ENCODE results near the gene DPY19L1.
"Not testable (repeated sequence)": the region's sequence is repeated elsewhere in the genome, so short reads cannot be mapped to it uniquely, and the experiment has no call there.

The DPY19L1 gene

GRCh38 chr7:35043301-35043700 is 6.0 kb upstream of the DPY19L1 start:
- not testable (repeated sequence) for H2AFZ ChIP-seq (ENCODE audit: low read depth, low read length); H3K9me3 ChIP-seq (ENCODE audit: low read length); H3K27me3 ChIP-seq (ENCODE audit: insufficient read depth, low read length); H3K36me3 ChIP-seq (ENCODE audit: insufficient read depth, low read length); H3K4me3 ChIP-seq (ENCODE audit: low read length)
- peaks cover 16% of the 10 kb centered on the region for H3K4me1 ChIP-seq (ENCODE audit: insufficient read depth, low read length)

GRCh38 chr7:35040906-35041305 is 3.6 kb upstream of the DPY19L1 start:
- Histone ChIP-seq H3K4me1 (ENCODE audit: insufficient read depth, low read length) (peaks cover 24% of the 10 kb centered on the region), H3K27me3 (ENCODE audit: insufficient read depth, low read length) (no peaks in the 10 kb centered on the region), H3K9me3 (ENCODE audit: low read length) (no peaks in the 10 kb centered on the region), H3K4me3 (ENCODE audit: low read length) (no peak overlapping the region), H2AFZ (ENCODE audit: low read depth, low read length) (no peak overlapping the region), H3K36me3 (ENCODE audit: insufficient read depth, low read length) (no peaks in the 10 kb centered on the region)

- H3K27me3 ChIP-seq (ENCODE audit: insufficient read depth, low read length): no peaks in the 10 kb centered on the region
- no peaks in the 10 kb centered on the region for H3K9me3 ChIP-seq (ENCODE audit: low read length)
- no peaks in the 10 kb centered on the region for H3K36me3 ChIP-seq (ENCODE audit: insufficient read depth, low read length)
- H2AFZ ChIP-seq (ENCODE audit: low read depth, low read length): no peak overlapping the region
- H3K4me3 ChIP-seq (ENCODE audit: low read length): no peak overlapping the region
- H3K4me1 ChIP-seq (ENCODE audit: insufficient read depth, low read length): peaks cover 35% of the 10 kb centered on the region
Measured at GRCh38 chr7:35039343-35039742, 2.1 kb upstream of the DPY19L1 start.

DNA sequence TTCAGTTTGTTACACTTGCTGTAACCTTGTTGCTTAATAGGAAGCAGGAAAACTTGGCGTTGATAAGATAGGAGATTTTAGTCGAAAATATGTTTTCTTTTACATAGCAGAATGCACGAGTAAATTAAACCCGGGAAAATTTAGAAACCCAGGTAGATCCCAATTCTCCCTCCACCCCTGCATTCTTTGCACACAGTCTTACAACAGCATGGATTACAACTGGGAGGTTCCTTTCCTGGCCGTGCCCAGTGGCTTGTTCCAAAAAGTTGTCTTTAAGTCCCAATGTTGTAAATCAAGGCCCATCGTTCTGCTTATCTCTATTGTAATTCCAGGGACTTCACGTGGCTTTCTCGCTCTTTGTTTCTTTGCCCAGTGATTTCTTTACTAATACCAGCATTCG is 1.1 kb upstream of the DPY19L1 start:
- H3K9me3 ChIP-seq (ENCODE audit: low read length): no peaks in the 10 kb centered on the region
- H3K27me3 ChIP-seq (ENCODE audit: insufficient read depth, low read length): no peaks in the 10 kb centered on the region
- peaks cover 31% of the 10 kb centered on the region for H3K4me1 ChIP-seq (ENCODE audit: insufficient read depth, low read length)
- H2AFZ ChIP-seq (ENCODE audit: low read depth, low read length): peak overlapping the region; percentile 72
- H3K4me3 ChIP-seq (ENCODE audit: low read length): peak overlapping the region; percentile 83
- H3K36me3 ChIP-seq (ENCODE audit: insufficient read depth, low read length): no peaks in the 10 kb centered on the region

GRCh38 chr7:35037526-35038341 is 449 bp upstream of the DPY19L1 start:
- Histone ChIP-seq H3K4me3 (ENCODE audit: low read length) (peak overlapping the region; percentile 83), H3K4me1 (ENCODE audit: insufficient read depth, low read length) (peaks cover 25% of the 10 kb centered on the region), H3K27me3 (ENCODE audit: insufficient read depth, low read length) (no peaks in the 10 kb centered on the region), H3K9me3 (ENCODE audit: low read length) (no peaks in the 10 kb centered on the region), H3K36me3 (ENCODE audit: insufficient read depth, low read length) (no peaks in the 10 kb centered on the region), H2AFZ (ENCODE audit: low read depth, low read length) (peak overlapping the region; percentile 72)

GRCh38 chr7:35036361-35037171 is 719 bp downstream of the DPY19L1 start:
- Histone ChIP-seq H3K4me3 (ENCODE audit: low read length) (peak overlapping the region; percentile 68), H2AFZ (ENCODE audit: low read depth, low read length) (peak overlapping the region; percentile 64), H3K4me1 (ENCODE audit: insufficient read depth, low read length) (peaks cover 23% of the 10 kb centered on the region), H3K36me3 (ENCODE audit: insufficient read depth, low read length) (no peaks in the 10 kb centered on the region), H3K27me3 (ENCODE audit: insufficient read depth, low read length) (no peaks in the 10 kb centered on the region), H3K9me3 (ENCODE audit: low read length) (no peaks in the 10 kb centered on the region)

- Histone ChIP-seq H2AFZ (ENCODE audit: low read depth, low read length) (peak overlapping the region; percentile 5), H3K9me3 (ENCODE audit: low read length) (no peaks in the 10 kb centered on the region), H3K4me3 (ENCODE audit: low read length) (peak overlapping the region; percentile 68), H3K27me3 (ENCODE audit: insufficient read depth, low read length) (no peaks in the 10 kb centered on the region), H3K36me3 (ENCODE audit: insufficient read depth, low read length) (no peaks in the 10 kb centered on the region), H3K4me1 (ENCODE audit: insufficient read depth, low read length) (peaks cover 23% of the 10 kb centered on the region)
Measured at GRCh38 chr7:35035511-35035961, 1.7 kb downstream of the DPY19L1 start.

GRCh38 chr7:35032166-35032565 is 5.1 kb downstream of the DPY19L1 start:
- no peak overlapping the region for H3K4me3 ChIP-seq (ENCODE audit: low read length)
- no peaks in the 10 kb centered on the region for H3K9me3 ChIP-seq (ENCODE audit: low read length)
- no peaks in the 10 kb centered on the region for H3K36me3 ChIP-seq (ENCODE audit: insufficient read depth, low read length)
- no peaks in the 10 kb centered on the region for H3K27me3 ChIP-seq (ENCODE audit: insufficient read depth, low read length)
- H2AFZ ChIP-seq (ENCODE audit: low read depth, low read length): no peak overlapping the region
- H3K4me1 ChIP-seq (ENCODE audit: insufficient read depth, low read length): peaks cover 16% of the 10 kb centered on the region

DNA sequence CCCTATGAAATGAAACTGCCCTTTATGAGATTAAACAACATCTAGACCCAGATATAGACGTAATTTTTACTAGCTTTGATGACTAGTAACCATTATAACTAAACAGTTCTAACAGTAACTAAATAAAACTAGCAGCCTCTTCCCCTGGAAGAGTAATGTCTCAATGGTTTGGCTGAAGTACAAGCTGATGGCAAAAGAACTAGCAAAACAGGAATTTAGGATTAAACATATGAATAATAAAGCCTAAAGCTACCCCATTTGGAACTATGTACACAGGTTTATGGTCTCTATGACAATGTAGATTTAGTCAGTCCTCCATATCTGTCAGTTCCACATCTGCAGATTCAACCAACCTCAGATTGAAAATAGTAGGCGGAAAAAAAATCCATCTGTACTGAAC is 6.4 kb downstream of the DPY19L1 start:
- Histone ChIP-seq H3K4me1 (ENCODE audit: insufficient read depth, low read length) (peaks cover 12% of the 10 kb centered on the region), H3K9me3 (ENCODE audit: low read length) (no peaks in the 10 kb centered on the region), H3K36me3 (ENCODE audit: insufficient read depth, low read length) (no peaks in the 10 kb centered on the region), H3K4me3 (ENCODE audit: low read length) (no peak overlapping the region), H3K27me3 (ENCODE audit: insufficient read depth, low read length) (no peaks in the 10 kb centered on the region), H2AFZ (ENCODE audit: low read depth, low read length) (no peak overlapping the region)

GRCh38 chr7:35029311-35029710 is 8.0 kb downstream of the DPY19L1 start:
- no peaks in the 10 kb centered on the region for H3K36me3 ChIP-seq (ENCODE audit: insufficient read depth, low read length)
- no peak overlapping the region for H2AFZ ChIP-seq (ENCODE audit: low read depth, low read length)
- no peaks in the 10 kb centered on the region for H3K27me3 ChIP-seq (ENCODE audit: insufficient read depth, low read length)
- H3K9me3 ChIP-seq (ENCODE audit: low read length): no peaks in the 10 kb centered on the region
- no peak overlapping the region for H3K4me3 ChIP-seq (ENCODE audit: low read length)
- peaks cover 2% of the 10 kb centered on the region for H3K4me1 ChIP-seq (ENCODE audit: insufficient read depth, low read length)

DNA sequence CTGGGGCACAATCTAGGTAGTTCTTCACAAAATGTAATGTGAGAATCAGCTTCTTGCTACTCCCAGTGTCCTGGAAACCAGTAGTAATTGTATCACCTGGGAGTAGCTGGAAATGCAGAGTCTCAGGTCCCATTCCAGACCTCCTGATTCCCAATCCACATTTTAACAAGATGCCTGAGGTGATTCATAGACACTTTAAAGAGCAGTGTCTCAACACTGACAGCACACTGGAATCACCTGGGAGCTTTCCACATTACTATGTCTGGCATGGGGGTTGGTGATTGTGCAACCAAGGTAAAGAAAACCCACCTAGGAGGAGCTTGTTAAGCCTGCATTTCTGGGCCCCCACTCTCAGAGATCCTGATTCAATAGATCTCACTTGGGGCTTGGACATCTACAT is 11.1 kb downstream of the DPY19L1 start:
- Histone ChIP-seq H3K36me3 (ENCODE audit: insufficient read depth, low read length) (no peaks in the 10 kb centered on the region), H3K4me3 (ENCODE audit: low read length) (no peak overlapping the region), H3K27me3 (ENCODE audit: insufficient read depth, low read length) (no peaks in the 10 kb centered on the region), H2AFZ (ENCODE audit: low read depth, low read length) (no peak overlapping the region), H3K4me1 (ENCODE audit: insufficient read depth, low read length) (peaks cover 8% of the 10 kb centered on the region), H3K9me3 (ENCODE audit: low read length) (no peaks in the 10 kb centered on the region)

DNA sequence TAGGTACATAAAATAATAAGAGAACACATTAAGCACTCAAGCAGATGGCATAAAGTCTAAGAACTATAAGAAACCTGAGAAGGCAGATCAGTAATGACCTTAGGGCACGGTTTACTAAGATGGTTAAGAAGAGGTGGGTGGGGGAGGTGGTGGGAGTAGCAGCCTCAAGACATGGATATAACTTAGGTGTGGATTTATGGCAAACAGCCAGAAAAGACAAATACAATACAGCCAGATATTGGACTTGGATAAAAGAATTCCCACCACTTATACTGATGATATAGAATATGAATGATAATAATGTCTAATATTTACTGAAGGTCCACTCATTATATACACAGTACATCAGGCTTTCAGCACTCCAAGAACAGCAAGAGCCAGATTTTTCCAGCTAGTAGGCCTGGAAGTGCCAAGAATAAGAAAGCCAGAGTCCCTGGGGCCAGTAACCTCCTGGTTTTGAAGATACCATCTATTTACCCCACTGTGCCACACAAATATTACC is 11.9 kb downstream of the DPY19L1 start:
- Histone ChIP-seq H3K4me1 (ENCODE audit: insufficient read depth, low read length) (peaks cover 10% of the 10 kb centered on the region), H3K27me3 (ENCODE audit: insufficient read depth, low read length) (no peaks in the 10 kb centered on the region), H3K4me3 (ENCODE audit: low read length) (no peak overlapping the region), H3K9me3 (ENCODE audit: low read length) (no peaks in the 10 kb centered on the region), H2AFZ (ENCODE audit: low read depth, low read length) (no peak overlapping the region), H3K36me3 (ENCODE audit: insufficient read depth, low read length) (no peaks in the 10 kb centered on the region)

- Histone ChIP-seq H2AFZ (ENCODE audit: low read depth, low read length) (no peak overlapping the region), H3K4me3 (ENCODE audit: low read length) (no peak overlapping the region), H3K9me3 (ENCODE audit: low read length) (no peaks in the 10 kb centered on the region), H3K27me3 (ENCODE audit: insufficient read depth, low read length) (no peaks in the 10 kb centered on the region), H3K36me3 (ENCODE audit: insufficient read depth, low read length) (no peaks in the 10 kb centered on the region), H3K4me1 (ENCODE audit: insufficient read depth, low read length) (peaks cover 10% of the 10 kb centered on the region)
Measured at GRCh38 chr7:35024298-35024697, 13.0 kb downstream of the DPY19L1 start.

Measured in neuron (in vitro differentiated cells).